ENCODE data around the gene STAG3. TPM values are rescaled to one million over a fixed set of nuclear protein-coding genes. Genes with fewer than 3 reads are reported as not detected.
"Not testable (repeated sequence)": the region's sequence is repeated elsewhere in the genome, so short reads cannot be mapped to it uniquely, and the experiment has no call there.

Gene STAG3
- total and polyA plus RNA-seq, 4 donors = 2.0 to 2.8 (median 2.1) TPM

DNA sequence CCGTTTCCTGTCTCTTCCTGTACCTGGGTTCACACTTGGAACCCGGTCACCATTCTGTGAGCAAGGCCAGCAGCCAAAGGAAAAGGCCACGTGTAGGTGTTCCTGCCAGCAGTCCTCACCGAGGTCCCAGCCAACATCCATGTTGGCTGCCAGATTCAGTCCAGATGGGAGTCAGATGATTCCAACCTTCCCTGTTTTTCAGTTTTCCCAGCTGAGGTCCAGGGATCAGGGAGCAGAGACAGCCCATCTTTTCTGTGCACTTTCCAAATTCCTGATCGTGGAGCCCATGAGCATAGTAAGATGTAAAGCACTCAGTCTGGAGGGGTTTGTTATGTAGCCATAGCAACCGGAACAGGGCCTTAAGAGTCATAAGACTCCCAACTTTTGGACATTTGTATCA lies 38.2 kb downstream of the STAG3 start:
- Histone ChIP-seq H3K36me3 (ENCODE audit: control insufficient read depth in 4 of 4, insufficient read depth in 4 of 4, low read length in 4 of 4) (peaks cover 0 to 6% (median 0%) of the 10 kb centered on the region in 4 donors), H3K9me3 (ENCODE audit: control insufficient read depth in 4 of 4, insufficient read depth in 3 of 4, low read length in 3 of 4) (no peaks in the 10 kb centered on the region), H3K27ac (ENCODE audit: low read depth in 1 of 2, low read length in 1 of 2) (no peak overlapping the region), H3K4me3 (no peak overlapping the region), H3K9ac (ENCODE audit: insufficient read depth in 1 of 2, low read length in 2 of 2) (no peak overlapping the region), H3K27me3 (ENCODE audit: control insufficient read depth in 3 of 3, insufficient read depth in 3 of 3, low read length in 2 of 3) (no peaks in the 10 kb centered on the region), H3K4me1 (ENCODE audit: control insufficient read depth in 5 of 5, insufficient read depth in 5 of 5, low read length in 5 of 5) (no peaks in the 10 kb centered on the region)
- 60 to 73% methylated on average over 6 of the region's 6 CpGs for WGBS, 2 donors
- ATAC-seq (ENCODE audit: insufficient read depth, low FRiP score) (no peak), DNase-seq (peak; percentile 21 to 46 (median 29))
- TF ChIP-seq, protein P1, sequence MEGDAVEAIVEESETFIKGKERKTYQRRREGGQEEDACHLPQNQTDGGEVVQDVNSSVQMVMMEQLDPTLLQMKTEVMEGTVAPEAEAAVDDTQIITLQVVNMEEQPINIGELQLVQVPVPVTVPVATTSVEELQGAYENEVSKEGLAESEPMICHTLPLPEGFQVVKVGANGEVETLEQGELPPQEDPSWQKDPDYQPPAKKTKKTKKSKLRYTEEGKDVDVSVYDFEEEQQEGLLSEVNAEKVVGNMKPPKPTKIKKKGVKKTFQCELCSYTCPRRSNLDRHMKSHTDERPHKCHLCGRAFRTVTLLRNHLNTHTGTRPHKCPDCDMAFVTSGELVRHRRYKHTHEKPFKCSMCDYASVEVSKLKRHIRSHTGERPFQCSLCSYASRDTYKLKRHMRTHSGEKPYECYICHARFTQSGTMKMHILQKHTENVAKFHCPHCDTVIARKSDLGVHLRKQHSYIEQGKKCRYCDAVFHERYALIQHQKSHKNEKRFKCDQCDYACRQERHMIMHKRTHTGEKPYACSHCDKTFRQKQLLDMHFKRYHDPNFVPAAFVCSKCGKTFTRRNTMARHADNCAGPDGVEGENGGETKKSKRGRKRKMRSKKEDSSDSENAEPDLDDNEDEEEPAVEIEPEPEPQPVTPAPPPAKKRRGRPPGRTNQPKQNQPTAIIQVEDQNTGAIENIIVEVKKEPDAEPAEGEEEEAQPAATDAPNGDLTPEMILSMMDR (IDR thresholded peaks at IDR 0.05; ENCODE audit: control extremely low read depth, extremely low read depth) = no peak

DNA sequence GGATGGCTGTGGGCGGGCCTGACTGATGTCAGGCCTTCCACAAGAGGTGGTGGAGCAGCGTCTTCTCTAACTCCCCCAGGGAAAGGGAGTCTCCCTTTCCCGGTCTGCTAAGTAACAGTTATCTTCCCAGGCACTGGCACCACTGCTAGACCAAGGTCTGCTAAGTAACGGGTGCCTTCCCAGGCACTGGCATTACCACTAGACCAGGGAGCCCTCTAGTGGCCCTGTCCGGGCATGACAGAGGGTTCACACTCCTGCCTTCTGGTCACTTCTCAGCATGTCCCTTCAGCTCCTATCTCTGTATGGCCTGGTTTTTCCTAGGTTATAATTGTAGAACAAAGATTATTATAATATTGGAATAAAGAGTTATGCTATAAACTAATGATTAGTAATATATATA lies 40.2 kb downstream of the STAG3 start:
- ATAC-seq (ENCODE audit: insufficient read depth, low FRiP score); H3K4me3 ChIP-seq; H3K4me1 ChIP-seq (ENCODE audit: control insufficient read depth in 5 of 5, insufficient read depth in 5 of 5, low read length in 5 of 5); H3K27me3 ChIP-seq (ENCODE audit: control insufficient read depth in 3 of 3, insufficient read depth in 3 of 3, low read length in 2 of 3); H3K9me3 ChIP-seq (ENCODE audit: control insufficient read depth in 4 of 4, insufficient read depth in 3 of 4, low read length in 3 of 4); H3K9ac ChIP-seq (ENCODE audit: insufficient read depth in 1 of 2, low read length in 2 of 2); H3K27ac ChIP-seq (ENCODE audit: low read depth in 1 of 2, low read length in 1 of 2); DNase-seq: not testable (repeated sequence)
- peaks cover 0 to 18% (median 2%) of the 10 kb centered on the region in 4 donors for H3K36me3 ChIP-seq (ENCODE audit: control insufficient read depth in 4 of 4, insufficient read depth in 4 of 4, low read length in 4 of 4)
- TF ChIP-seq, protein P1 (IDR thresholded peaks at IDR 0.05; ENCODE audit: control extremely low read depth, extremely low read depth) = peak; percentile 74
- WGBS, 2 donors = 0% methylated on average over 1 of the region's 5 CpGs

DNA sequence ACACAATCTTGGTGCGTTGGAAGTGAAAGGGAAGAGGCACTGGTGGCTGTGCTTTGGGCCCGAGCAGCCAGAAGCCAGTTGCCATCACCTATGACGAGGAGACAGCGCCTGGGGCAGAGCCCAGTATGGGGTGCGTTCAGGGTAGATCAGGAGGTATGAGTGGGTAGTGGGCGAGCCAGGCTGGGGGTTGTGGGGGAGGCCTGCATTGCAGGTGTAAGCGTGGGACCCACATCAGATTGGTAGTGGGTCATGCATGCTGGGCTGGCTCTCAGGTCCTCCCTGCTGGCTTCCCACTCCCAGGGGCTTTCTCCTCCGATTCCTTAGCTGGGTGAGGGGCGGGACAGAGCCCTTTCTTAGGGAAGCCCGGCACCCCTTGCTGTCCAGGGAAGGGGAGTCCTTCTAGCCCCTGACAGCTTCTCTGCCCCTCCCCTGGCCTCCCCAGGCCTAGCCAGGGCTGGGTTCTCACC lies 41.6 kb downstream of the STAG3 start:
- Histone ChIP-seq H3K4me3 (no peak overlapping the region), H3K9ac (ENCODE audit: insufficient read depth in 1 of 2, low read length in 2 of 2) (no peak overlapping the region), H3K9me3 (ENCODE audit: control insufficient read depth in 4 of 4, insufficient read depth in 3 of 4, low read length in 3 of 4) (no peaks in the 10 kb centered on the region), H3K4me1 (ENCODE audit: control insufficient read depth in 5 of 5, insufficient read depth in 5 of 5, low read length in 5 of 5) (no peaks in the 10 kb centered on the region), H3K27me3 (ENCODE audit: control insufficient read depth in 3 of 3, insufficient read depth in 3 of 3, low read length in 2 of 3) (no peaks in the 10 kb centered on the region), H3K36me3 (ENCODE audit: control insufficient read depth in 4 of 4, insufficient read depth in 4 of 4, low read length in 4 of 4) (peaks cover 0 to 22% (median 2%) of the 10 kb centered on the region in 4 donors), H3K27ac (ENCODE audit: low read depth in 1 of 2, low read length in 1 of 2) (no peak overlapping the region)
- ATAC-seq (ENCODE audit: insufficient read depth, low FRiP score) = no peak
- DNase-seq = no peak
- WGBS, 2 donors = 86 to 96% methylated on average over 10 of the region's 10 CpGs
- TF ChIP-seq, protein P1 (IDR thresholded peaks at IDR 0.05; ENCODE audit: control extremely low read depth, extremely low read depth) = no peak

DNA sequence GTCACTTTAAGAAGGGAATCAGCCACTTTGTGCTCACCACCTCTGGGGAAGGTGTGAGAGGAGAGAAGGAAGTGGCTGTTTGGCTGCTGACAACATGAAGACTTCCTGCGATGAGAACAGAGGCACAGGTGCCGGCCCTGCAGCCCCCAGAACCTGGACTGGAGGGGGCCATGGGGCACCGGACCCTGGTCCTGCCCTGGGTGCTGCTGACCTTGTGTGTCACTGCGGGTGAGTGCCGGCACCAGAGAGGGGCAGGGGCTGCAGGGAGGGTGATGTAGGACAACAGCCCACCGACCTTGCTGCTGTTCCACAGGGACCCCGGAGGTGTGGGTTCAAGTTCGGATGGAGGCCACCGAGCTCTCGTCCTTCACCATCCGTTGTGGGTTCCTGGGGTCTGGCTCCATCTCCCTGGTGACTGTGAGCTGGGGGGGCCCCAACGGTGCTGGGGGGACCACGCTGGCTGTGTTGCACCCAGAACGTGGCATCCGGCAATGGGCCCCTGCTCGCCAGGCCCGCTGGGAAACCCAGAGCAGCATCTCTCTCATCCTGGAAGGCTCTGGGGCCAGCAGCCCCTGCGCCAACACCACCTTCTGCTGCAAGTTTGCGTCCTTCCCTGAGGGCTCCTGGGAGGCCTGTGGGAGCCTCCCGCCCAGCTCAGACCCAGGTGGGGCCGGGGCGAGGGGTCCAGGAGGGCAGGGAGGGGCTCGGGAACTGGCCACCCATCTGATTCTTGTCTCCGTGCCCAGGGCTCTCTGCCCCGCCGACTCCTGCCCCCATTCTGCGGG lies 42.3 kb downstream of the STAG3 start, which contains the start of gene PVRIG:
TSS of gene PVRIG (plus strand) at position 149 of the 785 bp plus-strand sequence. CDS start at position 171, 22 bp downstream.
- WGBS, 2 donors = 82 to 83% methylated on average over 19 to 25 of the region's 27 CpGs
- not testable (repeated sequence) for H3K27me3 ChIP-seq (ENCODE audit: control insufficient read depth in 3 of 3, insufficient read depth in 3 of 3, low read length in 2 of 3); H3K4me3 ChIP-seq; H3K9me3 ChIP-seq (ENCODE audit: control insufficient read depth in 4 of 4, insufficient read depth in 3 of 4, low read length in 3 of 4); ATAC-seq (ENCODE audit: insufficient read depth, low FRiP score); H3K9ac ChIP-seq (ENCODE audit: insufficient read depth in 1 of 2, low read length in 2 of 2); DNase-seq; H3K4me1 ChIP-seq (ENCODE audit: control insufficient read depth in 5 of 5, insufficient read depth in 5 of 5, low read length in 5 of 5)
- Histone ChIP-seq H3K36me3 (ENCODE audit: control insufficient read depth in 4 of 4, insufficient read depth in 4 of 4, low read length in 4 of 4) (peaks cover 0 to 22% (median 2%) of the 10 kb centered on the region in 4 donors), H3K27ac (ENCODE audit: low read depth in 1 of 2, low read length in 1 of 2) (peak within 1 kb of the TSS in 1 of 2 donors; percentile 27)
